H9 (cell line): ENCODE data around the gene RIPPLY2. TPM values are rescaled to one million over a fixed set of nuclear protein-coding genes. Genes with fewer than 3 reads are reported as not detected.

Experiments used
- DNase-seq: peaks from one replicate; pipeline ENCODE4 v3.0.0-alpha.2; 2017
- H2AFZ ChIP-seq: one replicate; pipeline ENCODE4 v1.6.1; 2013; ENCODE audit warnings: mild to moderate bottlenecking, low read length, control low read depth, moderate library complexity
- H2AK5ac ChIP-seq: 2 replicates; pipeline ENCODE4 v1.6.1; 2013; ENCODE audit warnings: low read length, control low read depth, mixed read lengths; ENCODE audit not compliant: insufficient read length
- H2BK120ac ChIP-seq: one replicate; pipeline ENCODE4 v1.6.1; 2013; ENCODE audit warnings: low read depth, mild to moderate bottlenecking, low read length, control low read depth, inconsistent platforms; ENCODE audit not compliant: poor library complexity, severe bottlenecking
- H2BK12ac ChIP-seq: 2 replicates; pipeline ENCODE4 v1.6.1; 2013; ENCODE audit warnings: low read length, control low read depth, mixed read lengths, low read depth; ENCODE audit not compliant: insufficient read length
- H2BK15ac ChIP-seq: 2 replicates; pipeline ENCODE4 v1.6.1; 2013; ENCODE audit warnings: low read depth, low read length, control low read depth
- H2BK20ac ChIP-seq: one replicate; pipeline ENCODE4 v1.6.1; 2013; ENCODE audit warnings: low read depth, mild to moderate bottlenecking, low read length, control low read depth, inconsistent platforms; ENCODE audit not compliant: poor library complexity, severe bottlenecking
- H2BK5ac ChIP-seq: 2 replicates; pipeline ENCODE4 v1.6.1; 2013; ENCODE audit warnings: low read length, control low read depth, mixed read lengths; ENCODE audit not compliant: insufficient read length
- H3K14ac ChIP-seq: 2 replicates; pipeline ENCODE4 v1.6.1; 2013; ENCODE audit warnings: low read length, control low read depth; ENCODE audit not compliant: insufficient read depth
- H3K18ac ChIP-seq: 2 replicates; pipeline ENCODE4 v1.6.1; 2013; ENCODE audit warnings: low read depth, mild to moderate bottlenecking, mixed read lengths, low read length, control low read depth; ENCODE audit not compliant: insufficient read length
- H3K23ac ChIP-seq: 2 replicates; pipeline ENCODE4 v1.6.1; 2013; ENCODE audit warnings: low read length, control low read depth, mixed read lengths, low read depth; ENCODE audit not compliant: insufficient read length
- H3K23me2 ChIP-seq: 2 replicates; pipeline ENCODE4 v1.6.1; 2013; ENCODE audit warnings: low read depth, mild to moderate bottlenecking, mixed read lengths, low read length, control low read depth; ENCODE audit not compliant: insufficient read length, poor library complexity, severe bottlenecking
- H3K27ac ChIP-seq: 2 replicates; pipeline ENCODE4 v1.5.1; 2013; ENCODE audit warnings: low read length, control low read depth, mixed read lengths, low read depth; ENCODE audit not compliant: insufficient read length
- H3K27me3 ChIP-seq: 2 replicates; pipeline ENCODE4 v1.6.1; 2013; ENCODE audit warnings: low read length, control low read depth, inconsistent platforms; ENCODE audit not compliant: insufficient read depth
- H3K4ac ChIP-seq: 2 replicates; pipeline ENCODE4 v1.6.1; 2013; ENCODE audit warnings: low read depth, mild to moderate bottlenecking, control low read depth, inconsistent platforms, low read length, moderate library complexity
- H3K4me1 ChIP-seq: 2 replicates; pipeline ENCODE4 v1.6.1; 2013; ENCODE audit warnings: low read length, control low read depth, inconsistent platforms; ENCODE audit not compliant: insufficient read depth
- H3K4me2 ChIP-seq: 2 replicates; pipeline ENCODE4 v1.6.1; 2013; ENCODE audit warnings: low read length, control low read depth, mixed read lengths; ENCODE audit not compliant: insufficient read length, insufficient read depth
- H3K56ac ChIP-seq: 2 replicates; pipeline ENCODE4 v1.6.1; 2013; ENCODE audit warnings: low read depth, mild to moderate bottlenecking, mixed read lengths, low read length, control low read depth; ENCODE audit not compliant: insufficient read length
- H3K79me1 ChIP-seq: 2 replicates; pipeline ENCODE4 v1.6.1; 2013; ENCODE audit warnings: low read depth, mild to moderate bottlenecking, moderate library complexity, low read length, control low read depth, inconsistent platforms; ENCODE audit not compliant: insufficient read depth, poor library complexity, severe bottlenecking
- H3K79me2 ChIP-seq: 2 replicates; pipeline ENCODE4 v1.6.1; 2013; ENCODE audit warnings: low read length, control low read depth, inconsistent platforms; ENCODE audit not compliant: insufficient read depth
- H3K9ac ChIP-seq: 2 replicates; pipeline ENCODE4 v1.6.1; 2013; ENCODE audit warnings: low read length, control low read depth, mixed read lengths; ENCODE audit not compliant: insufficient read length; ENCODE audit errors: extremely low read depth
- H3K9me3 ChIP-seq: one replicate; pipeline ENCODE4 v1.6.1; 2013; ENCODE audit warnings: low read depth, low read length, inconsistent platforms; ENCODE audit not compliant: control insufficient read depth
- H3T11ph ChIP-seq: one replicate; pipeline ENCODE4 v1.6.1; 2013; ENCODE audit warnings: mild to moderate bottlenecking, low read length, control low read depth, inconsistent platforms
- H4K20me1 ChIP-seq: one replicate; pipeline ENCODE4 v1.6.1; 2013; ENCODE audit not compliant: control insufficient read depth, insufficient read length, insufficient read depth
- H4K5ac ChIP-seq: 2 replicates; pipeline ENCODE4 v1.6.1; 2013; ENCODE audit warnings: low read depth, mild to moderate bottlenecking, mixed read lengths, low read length, control low read depth; ENCODE audit not compliant: insufficient read length
- H4K8ac ChIP-seq: replicated peaks from 2 replicates; pipeline ENCODE4 v1.6.1; 2013; ENCODE audit warnings: low read length, control low read depth, mixed read lengths, low read depth; ENCODE audit not compliant: insufficient read length
- H4K91ac ChIP-seq: 2 replicates; pipeline ENCODE4 v1.6.1; 2013; ENCODE audit warnings: low read depth, mild to moderate bottlenecking, moderate library complexity, mixed read lengths, low read length, control low read depth; ENCODE audit not compliant: insufficient read length
- H3K27ac Mint-ChIP-seq, 3 experiments: 2 replicates in 2 of 3; 3 replicates in 1 of 3; pipeline ENCODE4 v1.8.0; 2020 to 2021; ENCODE audit warnings: mixed read lengths in 3 of 3, mild to moderate bottlenecking in 1 of 3, moderate library complexity in 1 of 3
- H3K27me3 Mint-ChIP-seq: 2 replicates; pipeline ENCODE4 v1.8.0; 2021; ENCODE audit warnings: low read depth, mild to moderate bottlenecking, moderate library complexity, mixed read lengths
- H3K36me3 Mint-ChIP-seq, 3 experiments: 2 replicates in 2 of 3; 3 replicates in 1 of 3; pipeline ENCODE4 v1.8.0; 2020 to 2021; ENCODE audit warnings: low read depth in 3 of 3, mixed read lengths in 3 of 3; ENCODE audit not compliant: insufficient read depth in 1 of 3
- H3K4me1 Mint-ChIP-seq, 2 experiments: 2 replicates each; pipeline ENCODE4 v1.8.0; 2020; ENCODE audit warnings: mixed read lengths in 2 of 2
- H3K4me3 Mint-ChIP-seq, 2 experiments: 2 replicates in 1 of 2; 3 replicates in 1 of 2; pipeline ENCODE4 v1.8.0; 2020 to 2021; ENCODE audit warnings: mild to moderate bottlenecking in 2 of 2, mixed read lengths in 2 of 2, moderate library complexity in 1 of 2
- H3K9me3 Mint-ChIP-seq, 2 experiments: 2 replicates in 1 of 2; 3 replicates in 1 of 2; pipeline ENCODE4 v1.8.0; 2020; ENCODE audit warnings: mild to moderate bottlenecking in 2 of 2, mixed read lengths in 2 of 2, moderate library complexity in 1 of 2
- CTCF ChIP-seq: fragments of 200-600 bp; sonication (generic); conservative IDR thresholded peaks from 3 replicates; pipeline ENCODE4 v1.8.0; 2021; ENCODE audit warnings: antibody characterized with exemption, mild to moderate bottlenecking
- whole genome bisulfite sequencing: extraction: QIAGEN DNeasy Blood & Tissue Kit; methylation state at CpG from one replicate; pipeline ENCODE4 v1.1.7; 2013; ENCODE audit warnings: missing lambda C conversion rate, low lambda C conversion rate, mixed read lengths; ENCODE audit not compliant: insufficient read length; ENCODE audit errors: extremely low coverage; 5-methylcytosine and 5-hydroxymethylcytosine counted together
- total RNA-seq: library from RNA; stranded (reverse); gene quantifications from 2 replicates; pipeline ENCODE4 v1.2.1, GENCODE V29; 2021

The RIPPLY2 gene
- total RNA-seq, 1 experiment from 2014 or later = 0.90 TPM

- no CpG with 5 or more reads among the region's 4 CpGs for WGBS
- H3K27me3 Mint-ChIP-seq = no peaks in the 10 kb centered on the region
- Histone ChIP-seq H2BK20ac (no peak overlapping the region), H2BK120ac (no peak overlapping the region), H4K91ac (no peak overlapping the region), H4K8ac (no peak overlapping the region), H2AFZ (no peak overlapping the region), H3K4me1 (no peaks in the 10 kb centered on the region), H3K56ac (no peak overlapping the region), H2BK12ac (no peak overlapping the region), H2BK15ac (no peak overlapping the region), H3T11ph (no peak overlapping the region), H2AK5ac (no peak overlapping the region), H3K4me2 (no peak overlapping the region), H4K20me1 (no peaks in the 10 kb centered on the region), H3K9ac (no peak overlapping the region), H3K79me2 (no peaks in the 10 kb centered on the region), H3K4ac (no peak overlapping the region), H3K79me1 (no peaks in the 10 kb centered on the region), H3K27ac (no peak overlapping the region), H4K5ac (no peak overlapping the region), H3K27me3 (no peaks in the 10 kb centered on the region), H3K23ac (no peak overlapping the region), H3K23me2 (no peaks in the 10 kb centered on the region), H3K18ac (no peak overlapping the region), H3K9me3 (no peaks in the 10 kb centered on the region), H2BK5ac (no peak overlapping the region), H3K14ac (no peak overlapping the region)
- H3K9me3 Mint-ChIP-seq = no peaks in the 10 kb centered on the region
- peaks cover 0 to 6% (median 0%) of the 10 kb centered on the region in 3 experiments; a peak in 2 of 7 replicates for H3K36me3 Mint-ChIP-seq
- H3K4me3 Mint-ChIP-seq = no peak overlapping the region
- no peak for DNase-seq
- H3K27ac Mint-ChIP-seq = no peak overlapping the region
- no peak for TF ChIP-seq CTCF
- peaks cover 12% of the 10 kb centered on the region in 2 experiments for H3K4me1 Mint-ChIP-seq
These were observed 37.4 kb downstream of the RIPPLY2 start for GRCh38 chr6:83890520-83890919.
